ENCODE data around the gene ZSCAN32.

GRCh38 chr16:3444032-3444388 is 43.2 kb upstream of the ZSCAN32 start:
- TF ChIP-seq GATA2 (CRISPR knock-in tag; IDR thresholded peaks at IDR 0.05), result no peak
- TF ChIP-seq FOXM1 (IDR thresholded peaks at IDR 0.05; ENCODE audit: low read depth), result no peak
- TF ChIP-seq USF1 (IDR thresholded peaks at IDR 0.05; ENCODE audit: borderline replicate concordance, low read depth), result no peak
- no peak for TF ChIP-seq MAX (IDR thresholded peaks at IDR 0.05; ENCODE audit: low read depth)
- TF ChIP-seq JUND (IDR thresholded peaks at IDR 0.05), result no peak

Data from SK-N-SH (cell line).